ENCODE measurements around the gene PGA5. TPM values are rescaled to one million over a fixed set of nuclear protein-coding genes. Genes with fewer than 3 reads are reported as not detected.

Gene PGA5
- total and polyA plus RNA-seq, 10 of the 15 experiments (the other 5 are each of a cell fraction or from before 2014, with no cell fraction given), result not detected

- ATAC-seq (no peak), FAIRE-seq (no peak), DNase-seq (ENCODE audit: low read depth, low spot score) (no peak)
- Histone ChIP-seq H3K36me3 (ENCODE audit: control insufficient read depth in 2 of 2, insufficient read depth in 2 of 2, low read length in 1 of 2) (no peaks in the 10 kb centered on the region), H3K4me2 (ENCODE audit: control insufficient read depth, insufficient read depth) (no peak overlapping the region), H3K79me2 (ENCODE audit: control insufficient read depth, insufficient read depth, low read length) (no peaks in the 10 kb centered on the region), H3K9me3 (replicated peaks; ENCODE audit: control insufficient read depth, insufficient read depth, low read length) (no peaks in the 10 kb centered on the region), H4K20me1 (ENCODE audit: control insufficient read depth, insufficient read depth) (no peaks in the 10 kb centered on the region), H2AFZ (ENCODE audit: control insufficient read depth, low read depth, low read length) (no peak overlapping the region), H3K27ac (ENCODE audit: control insufficient read depth, insufficient read depth) (no peak overlapping the region), H3K4me3 (no peak overlapping the region), H3K9ac (ENCODE audit: control insufficient read depth, insufficient read depth, low read length) (no peak overlapping the region), H3K27me3 (replicated peaks in 1 of 2; ENCODE audit: control insufficient read depth in 2 of 2, insufficient read depth in 2 of 2, low read length in 1 of 2) (no peaks in the 10 kb centered on the region), H3K4me1 (ENCODE audit: control insufficient read depth, insufficient read depth, low read length) (no peaks in the 10 kb centered on the region)
- intact Hi-C loops (cut with micrococcal nuclease; ENCODE audit: unreplicated experiment), result no loop called here
- WGBS (ENCODE audit: insufficient coverage, insufficient replicate concordance, low lambda C conversion rate, missing lambda C conversion rate), result 38% methylated on average over 10 of the region's 10 CpGs
- SMC1A ChIA-PET (ENCODE audit: uncharacterized antibody, unreplicated experiment), result no interaction called here
- TF ChIP-seq NFIC (IDR thresholded peaks at IDR 0.05; ENCODE audit: low read depth, low read length) (no peak), USF2 (IDR thresholded peaks at IDR 0.05; ENCODE audit: borderline replicate concordance, low read depth, low read length) (no peak), JUNB (IDR thresholded peaks at IDR 0.05) (no peak), SUZ12 (IDR thresholded peaks at IDR 0.05; ENCODE audit: unreplicated experiment) (no peak), MXI1 (IDR thresholded peaks at IDR 0.05; ENCODE audit: low read depth, low read length) (no peak), SREBF2 (IDR thresholded peaks at IDR 0.05; ENCODE audit: low read length) (no peak), IRF4 (IDR thresholded peaks at IDR 0.05; ENCODE audit: low read depth, low read length) (no peak), WRNIP1 (IDR thresholded peaks at IDR 0.05; ENCODE audit: borderline replicate concordance, low read depth, low read length) (no peak), PBX3 (IDR thresholded peaks at IDR 0.05; ENCODE audit: insufficient replicate concordance, low read depth, low read length) (no peak)
- CTCF ChIA-PET, result no interaction called here
- RAD21 ChIA-PET (ENCODE audit: unreplicated experiment), result no interaction called here
- in situ Hi-C loops (cut with MboI), result no loop called here
- POLR2A ChIA-PET, result no interaction called here
- BruUV-seq (replicated peaks), result no TSS peak
These were observed 37.1 kb downstream of the PGA5 start for GRCh38 chr11:61278001-61278470.
